Keratinocyte (primary cell): ENCODE data around the gene CORO1C. TPM values are rescaled to one million over a fixed set of nuclear protein-coding genes. Genes with fewer than 3 reads are reported as not detected.

Source experiments
- DNase-seq: peaks from one replicate; pipeline ENCODE4 v3.0.0-alpha.2; 2011; ENCODE audit warnings: low read depth, missing footprints, low spot score
- FAIRE-seq: peaks from 2 replicates; lab custom pipeline; 2011; peaks lifted over from hg19 to GRCh38; lab: Jason Lieb, UNC
- H2AFZ ChIP-seq: 2 replicates; pipeline ENCODE4 v1.6.0; 2012; ENCODE audit warnings: low read length, control low read depth, inconsistent platforms; ENCODE audit not compliant: control insufficient read depth
- H3K27ac ChIP-seq: 2 replicates; pipeline ENCODE4 v1.5.1; 2011; ENCODE audit warnings: low read length; ENCODE audit not compliant: control insufficient read depth, insufficient read depth
- H3K27me3 ChIP-seq: 3 replicates; pipeline ENCODE4 v1.6.0; 2011; ENCODE audit warnings: low read length; ENCODE audit not compliant: control insufficient read depth, insufficient read depth; ENCODE audit errors: extremely low read depth
- H3K36me3 ChIP-seq, 2 experiments: 2 replicates in 1 of 2; 3 replicates in 1 of 2; pipeline ENCODE4 v1.5.1; 2011; ENCODE audit warnings: low read length in 2 of 2, mild to moderate bottlenecking in 1 of 2; ENCODE audit not compliant: control insufficient read depth in 2 of 2, insufficient read depth in 2 of 2; ENCODE audit errors: extremely low read depth in 1 of 2
- H3K4me1 ChIP-seq: 3 replicates; pipeline ENCODE4 v1.5.1; 2011; ENCODE audit warnings: low read length; ENCODE audit not compliant: control insufficient read depth, insufficient read depth; ENCODE audit errors: extremely low read depth
- H3K4me2 ChIP-seq: 3 replicates; pipeline ENCODE4 v1.6.0; 2011; ENCODE audit warnings: low read depth, low read length; ENCODE audit not compliant: control insufficient read depth, insufficient read depth; ENCODE audit errors: extremely low read depth
- H3K4me3 ChIP-seq, 3 experiments: fragments of 200-600 bp in 1 of 3; sonication (generic) in 1 of 3; 2 replicates in 2 of 3; 3 replicates in 1 of 3; pipeline ENCODE4 v1.5.1; 2011 to 2016; ENCODE audit warnings: low read length in 3 of 3, mild to moderate bottlenecking in 3 of 3, control low read depth in 2 of 3, inconsistent platforms in 1 of 3, low read depth in 1 of 3, mixed read lengths in 1 of 3, mixed run types in 1 of 3, moderate library complexity in 1 of 3; ENCODE audit not compliant: control insufficient read depth in 2 of 3, insufficient read depth in 2 of 3; ENCODE audit errors: extremely low read depth in 1 of 3
- H3K79me2 ChIP-seq: 2 replicates; pipeline ENCODE4 v1.6.0; 2012; ENCODE audit warnings: low read length; ENCODE audit not compliant: control insufficient read depth, insufficient read depth
- H3K9ac ChIP-seq: 3 replicates; pipeline ENCODE4 v1.6.0; 2011; ENCODE audit warnings: low read length; ENCODE audit not compliant: control insufficient read depth, insufficient read depth; ENCODE audit errors: extremely low read depth
- H3K9me1 ChIP-seq: 3 replicates; pipeline ENCODE4 v1.6.0; 2011; ENCODE audit warnings: low read length; ENCODE audit not compliant: control insufficient read depth, insufficient read depth; ENCODE audit errors: extremely low read depth
- H3K9me3 ChIP-seq: 2 replicates; pipeline ENCODE4 v1.5.1; 2012; ENCODE audit warnings: low read depth, low read length; ENCODE audit not compliant: control insufficient read depth
- H4K20me1 ChIP-seq: 3 replicates; pipeline ENCODE4 v1.6.0; 2011; ENCODE audit warnings: low read length; ENCODE audit not compliant: control insufficient read depth, insufficient read depth; ENCODE audit errors: extremely low read depth
- EZH2 ChIP-seq: IDR thresholded peaks from one replicate; pipeline ENCODE4 v1.6.1; 2012; ENCODE audit warnings: inconsistent platforms, mild to moderate bottlenecking, low read length, moderate library complexity
- dilution Hi-C: fragments of 300-500 bp; cut with MboI; formaldehyde crosslinking; loops from one replicate; pipeline ENCODE4 v1.7.0; 2020; ENCODE audit warnings: low sequenced_read_pairs; ENCODE audit not compliant: extremely low pct_ligation_motif_present
- polyA plus RNA-seq, 5 experiments: library from polyadenylated mRNA; depleted of rRNA in 3 of 5; stranded (reverse) in 3 of 5; stranded (forward) in 1 of 5; unstranded in 1 of 5; fragments of >200 nt; gene quantifications; 1 replicate in 1 of 5; 2 replicates in 3 of 5; 3 replicates in 1 of 5; pipeline versions ENCODE4 v1.2.1 to v1.2.3, GENCODE V29; 2011 to 2012; ENCODE audit warnings: missing spikeins in 2 of 5, low read depth in 1 of 5, low replicate concordance in 1 of 5
- TF ChIP-seq, protein P1 (sequence below), 3 experiments: IDR thresholded peaks in 1 of 3; conservative IDR thresholded peaks in 1 of 3; optimal IDR thresholded peaks in 1 of 3; 2 replicates in 2 of 3; 3 replicates in 1 of 3; pipeline versions ENCODE3 to v1.5.1; 2011; ENCODE audit warnings: low read length in 3 of 3, mild to moderate bottlenecking in 3 of 3, moderate library complexity in 2 of 3, control low read depth in 1 of 3, inconsistent platforms in 1 of 3; ENCODE audit not compliant: insufficient read depth in 2 of 3; ENCODE audit errors: extremely low read depth in 1 of 3

CORO1C gene
- polyA plus RNA-seq, 1 donor (not counting 4 experiments of a cell fraction or from before 2014, with no cell fraction given), result 283 TPM

DNA sequence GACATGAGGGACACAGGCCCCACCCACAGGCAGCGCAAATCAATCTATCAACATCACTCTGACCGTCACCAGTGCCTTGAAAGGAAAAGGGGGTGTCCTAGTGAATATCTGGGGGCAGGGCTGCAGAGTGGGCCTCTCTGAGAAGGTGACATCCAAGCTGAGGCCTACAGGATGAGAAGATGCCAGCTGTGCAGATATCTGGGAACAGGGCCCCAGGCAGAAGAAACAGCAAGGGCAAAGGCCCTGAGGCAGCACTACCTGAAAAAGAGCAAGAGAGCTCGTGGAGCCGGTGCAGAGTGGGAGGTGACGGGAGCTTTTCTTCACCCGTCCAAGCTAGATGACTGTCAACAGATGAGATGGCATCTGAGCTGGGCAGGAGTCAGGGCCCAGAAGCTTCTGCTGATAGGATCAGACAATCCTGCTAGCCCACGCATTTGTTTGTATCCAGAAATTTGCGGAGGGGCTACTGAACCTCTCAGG, 120.9 kb downstream of the CORO1C start:
- Histone ChIP-seq H3K4me3 (no peak overlapping the region), H3K27ac (no peak overlapping the region), H3K79me2 (no peaks in the 10 kb centered on the region), H3K4me2 (no peak overlapping the region), H3K36me3 (no peaks in the 10 kb centered on the region), H3K9me3 (no peaks in the 10 kb centered on the region), H3K4me1 (peaks cover 6% of the 10 kb centered on the region), H3K27me3 (no peaks in the 10 kb centered on the region), H4K20me1 (no peaks in the 10 kb centered on the region), H3K9me1 (no peaks in the 10 kb centered on the region), H2AFZ (no peak overlapping the region), H3K9ac (no peak overlapping the region)
- no peak for DNase-seq
- dilution Hi-C loops, result no loop called here
- TF ChIP-seq, protein P1, sequence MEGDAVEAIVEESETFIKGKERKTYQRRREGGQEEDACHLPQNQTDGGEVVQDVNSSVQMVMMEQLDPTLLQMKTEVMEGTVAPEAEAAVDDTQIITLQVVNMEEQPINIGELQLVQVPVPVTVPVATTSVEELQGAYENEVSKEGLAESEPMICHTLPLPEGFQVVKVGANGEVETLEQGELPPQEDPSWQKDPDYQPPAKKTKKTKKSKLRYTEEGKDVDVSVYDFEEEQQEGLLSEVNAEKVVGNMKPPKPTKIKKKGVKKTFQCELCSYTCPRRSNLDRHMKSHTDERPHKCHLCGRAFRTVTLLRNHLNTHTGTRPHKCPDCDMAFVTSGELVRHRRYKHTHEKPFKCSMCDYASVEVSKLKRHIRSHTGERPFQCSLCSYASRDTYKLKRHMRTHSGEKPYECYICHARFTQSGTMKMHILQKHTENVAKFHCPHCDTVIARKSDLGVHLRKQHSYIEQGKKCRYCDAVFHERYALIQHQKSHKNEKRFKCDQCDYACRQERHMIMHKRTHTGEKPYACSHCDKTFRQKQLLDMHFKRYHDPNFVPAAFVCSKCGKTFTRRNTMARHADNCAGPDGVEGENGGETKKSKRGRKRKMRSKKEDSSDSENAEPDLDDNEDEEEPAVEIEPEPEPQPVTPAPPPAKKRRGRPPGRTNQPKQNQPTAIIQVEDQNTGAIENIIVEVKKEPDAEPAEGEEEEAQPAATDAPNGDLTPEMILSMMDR (optimal IDR thresholded peaks at IDR 0.05 in 1 of 3, IDR thresholded peaks at IDR 0.05 in 1 of 3, conservative IDR thresholded peaks at IDR 0.05 in 1 of 3; ENCODE audit: extremely low read depth in 1 of 3, insufficient read depth in 2 of 3, low read length in 3 of 3), result no peak
- FAIRE-seq, result no peak

DNA sequence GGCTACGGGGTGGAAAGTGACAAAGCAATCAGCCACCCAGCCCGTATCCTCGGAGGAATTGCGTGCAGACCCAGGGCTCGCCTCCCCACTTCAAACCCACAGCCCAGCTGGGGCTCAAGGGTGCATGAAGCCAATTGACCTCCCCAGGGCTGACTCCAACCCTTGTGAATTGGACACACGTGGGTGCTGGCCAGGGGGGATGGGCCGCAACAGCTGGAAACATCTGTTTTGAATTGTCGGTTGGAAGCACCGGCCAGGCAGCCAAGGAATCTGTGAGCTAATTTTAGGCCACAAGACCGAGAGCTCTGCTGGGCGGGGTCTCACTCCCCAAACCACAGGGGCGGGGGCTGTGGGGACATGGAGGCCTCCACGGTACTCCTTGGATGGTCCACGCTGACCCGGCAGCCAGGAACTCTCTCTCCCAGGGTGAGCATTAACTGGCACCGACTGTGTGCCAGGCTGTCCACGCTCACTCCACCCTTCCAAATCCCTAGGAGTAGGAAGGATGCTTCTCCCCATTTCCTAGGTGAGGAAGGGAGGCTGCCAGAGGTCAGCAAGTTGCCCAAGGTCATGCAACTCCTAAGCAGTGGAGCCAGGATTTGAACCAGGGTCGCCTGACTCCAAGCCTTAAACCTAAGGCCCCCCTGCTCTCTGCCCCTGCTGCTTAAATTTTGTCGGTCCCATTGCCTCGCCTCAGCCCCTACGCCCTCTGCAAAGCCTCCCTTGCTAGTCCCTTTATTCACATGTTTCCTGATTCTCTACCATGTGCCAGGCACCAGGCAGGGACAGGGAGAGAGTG, 121.6 kb downstream of the CORO1C start:
- Histone ChIP-seq H4K20me1 (no peaks in the 10 kb centered on the region), H3K4me2 (no peak overlapping the region), H3K4me1 (peaks cover 6% of the 10 kb centered on the region), H3K9me3 (no peaks in the 10 kb centered on the region), H3K79me2 (no peaks in the 10 kb centered on the region), H2AFZ (no peak overlapping the region), H3K36me3 (no peaks in the 10 kb centered on the region), H3K9me1 (no peaks in the 10 kb centered on the region), H3K27me3 (peaks cover 4% of the 10 kb centered on the region), H3K4me3 (no peak overlapping the region), H3K9ac (no peak overlapping the region), H3K27ac (no peak overlapping the region)
- DNase-seq, result no peak
- no peak for FAIRE-seq
- dilution Hi-C loops, result no loop called here
- TF ChIP-seq, protein P1 (optimal IDR thresholded peaks at IDR 0.05 in 1 of 3, IDR thresholded peaks at IDR 0.05 in 1 of 3, conservative IDR thresholded peaks at IDR 0.05 in 1 of 3; ENCODE audit: extremely low read depth in 1 of 3, insufficient read depth in 2 of 3, low read length in 3 of 3), result no peak
- no peak for TF ChIP-seq EZH2
